Cardiac fibroblast (primary cell): ENCODE results near the gene NNT.
"Not testable (repeated sequence)": the region's sequence is repeated elsewhere in the genome, so short reads cannot be mapped to it uniquely, and the experiment has no call there.

Source experiments
- DNase-seq, 2 donors: peaks; one replicate each; pipeline versions ENCODE4 v3.0.0 to v3.0.0-alpha.2; 2010; ENCODE audit warnings: low read depth in 2 of 2
- H3K4me3 ChIP-seq, 2 donors: replicated peaks in 1 of 2; 1 replicate in 1 of 2; 2 replicates in 1 of 2; pipeline ENCODE4 v1.5.1; 2011; ENCODE audit warnings: low read depth in 2 of 2, low read length in 2 of 2, mild to moderate bottlenecking in 2 of 2, moderate library complexity in 1 of 2
- CTCF ChIP-seq: IDR thresholded peaks from one replicate; pipeline ENCODE4 v1.5.1; 2011; ENCODE audit warnings: low read depth, mild to moderate bottlenecking, low read length, inconsistent platforms

NNT gene

GRCh38 chr5:43658509-43658908 lies 55.5 kb downstream of the NNT start:
- peak; percentile 27 to 62 for DNase-seq
- TF ChIP-seq CTCF: no peak
- H3K4me3 ChIP-seq: no peak overlapping the region

- no peak for TF ChIP-seq CTCF
- DNase-seq: no peak
Measured at GRCh38 chr5:43659075-43659474, 56.1 kb downstream of the NNT start.

GRCh38 chr5:43661102-43661501 lies 58.1 kb downstream of the NNT start:
- TF ChIP-seq CTCF: peak; percentile 19
- H3K4me3 ChIP-seq: no peak overlapping the region
- DNase-seq: peak; percentile 71 to 80

More at GRCh38 chr5:43659075-43659474, 56.1 kb downstream of the NNT start:
- H3K4me3 ChIP-seq: no peak overlapping the region

GRCh38 chr5:43663916-43664315 lies 60.9 kb downstream of the NNT start:
- no peak overlapping the region for H3K4me3 ChIP-seq
- DNase-seq: no peak
- TF ChIP-seq CTCF: no peak

GRCh38 chr5:43664501-43665040 lies 61.6 kb downstream of the NNT start:
- H3K4me3 ChIP-seq: no peak overlapping the region
- DNase-seq: peak in 1 of 2 donors; percentile 12
- no peak for TF ChIP-seq CTCF

GRCh38 chr5:43665749-43666148 lies 62.8 kb downstream of the NNT start:
- H3K4me3 ChIP-seq, DNase-seq: not testable (repeated sequence)

GRCh38 chr5:43666728-43667127 lies 63.7 kb downstream of the NNT start:
- not testable (repeated sequence) for H3K4me3 ChIP-seq, DNase-seq

GRCh38 chr5:43667379-43667778 lies 64.4 kb downstream of the NNT start:
- not testable (repeated sequence) for DNase-seq, H3K4me3 ChIP-seq

- no peak overlapping the region for H3K4me3 ChIP-seq
- TF ChIP-seq CTCF: no peak
- DNase-seq: peak; percentile 13 to 49
Measured at GRCh38 chr5:43674536-43674935, 71.6 kb downstream of the NNT start.
